GM12878 (cell line): ENCODE measurements around the gene NPHP1. TPM values are rescaled to one million over a fixed set of nuclear protein-coding genes. Genes with fewer than 3 reads are reported as not detected.

Experiments used
- BHLHE40 ChIP-seq, 2 experiments: fragments of 450-650 bp in 1 of 2; IDR thresholded peaks; 2 replicates each; pipeline ENCODE4 v1.6.1; 2011 to 2017; ENCODE audit warnings: low read depth in 2 of 2, borderline replicate concordance in 1 of 2, improper control_type of control experiment in 1 of 2, low read length in 1 of 2, mild to moderate bottlenecking in 1 of 2
- BMI1 ChIP-seq: fragments of 450-650 bp; IDR thresholded peaks from 2 replicates; pipeline ENCODE4 v1.6.1; 2016; ENCODE audit warnings: mild to moderate bottlenecking, moderate library complexity, borderline replicate concordance
- CREM ChIP-seq: IDR thresholded peaks from 2 replicates; pipeline ENCODE4 v1.6.1; 2014; ENCODE audit warnings: antibody characterized with exemption, low read depth
- CTCF ChIP-seq, 3 experiments: IDR thresholded peaks in 2 of 3; conservative IDR thresholded peaks in 1 of 3; 2 replicates each; pipeline ENCODE4 v1.5.1; 2011; ENCODE audit warnings: low read depth in 3 of 3, low read length in 3 of 3, mild to moderate bottlenecking in 3 of 3, control low read depth in 2 of 3, moderate library complexity in 2 of 3, inconsistent platforms in 1 of 3, mixed read lengths in 1 of 3; ENCODE audit not compliant: control insufficient read depth in 2 of 3, insufficient read depth in 1 of 3; ENCODE audit errors: extremely low read depth in 1 of 3
- GATAD2B ChIP-seq: fragments of 450-650 bp; conservative IDR thresholded peaks from 2 replicates; pipeline ENCODE4 v1.6.1; 2017; ENCODE audit warnings: low read depth, mild to moderate bottlenecking, moderate library complexity
- HDGF ChIP-seq: fragments of 450-650 bp; IDR thresholded peaks from 2 replicates; pipeline ENCODE4 v1.6.1; 2016; ENCODE audit warnings: antibody characterized with exemption
- IRF4 ChIP-seq: IDR thresholded peaks from 2 replicates; pipeline ENCODE4 v1.6.1; 2011; ENCODE audit warnings: low read depth, low read length
- LARP7 ChIP-seq: fragments of 450-650 bp; IDR thresholded peaks from 2 replicates; pipeline ENCODE4 v1.6.1; 2017; ENCODE audit warnings: mild to moderate bottlenecking
- NR2C2 ChIP-seq: IDR thresholded peaks from 2 replicates; pipeline ENCODE4 v1.6.1; 2011; ENCODE audit warnings: borderline replicate concordance, low read depth; ENCODE audit not compliant: control insufficient read depth, insufficient read length
- PKNOX1 ChIP-seq: fragments of 450-650 bp; IDR thresholded peaks from 2 replicates; pipeline ENCODE4 v1.6.1; 2016; ENCODE audit warnings: mild to moderate bottlenecking
- POLR2A ChIP-seq: IDR thresholded peaks from 2 replicates; pipeline ENCODE4 v1.6.1; 2011; ENCODE audit warnings: low read depth, mild to moderate bottlenecking, low read length
- POLR2AphosphoS5 ChIP-seq: IDR thresholded peaks from 2 replicates; pipeline ENCODE4 v1.6.1; 2011; ENCODE audit warnings: mild to moderate bottlenecking, low read length, inconsistent platforms
- RB1 ChIP-seq: fragments of 450-650 bp; formaldehyde crosslinking; IDR thresholded peaks from 2 replicates; pipeline ENCODE4 v1.6.1; 2017; ENCODE audit warnings: mild to moderate bottlenecking, borderline replicate concordance
- SIN3A ChIP-seq: IDR thresholded peaks from 2 replicates; pipeline ENCODE4 v1.6.1; 2012; ENCODE audit warnings: low read depth, low read length, improper control_type of control experiment
- SIX5 ChIP-seq: IDR thresholded peaks from 2 replicates; pipeline ENCODE4 v1.6.1; 2011; ENCODE audit warnings: mild to moderate bottlenecking, low read depth, low read length, moderate library complexity; ENCODE audit not compliant: severe bottlenecking
- SMC3 ChIP-seq: IDR thresholded peaks from 2 replicates; pipeline ENCODE4 v1.6.1; 2011; ENCODE audit warnings: low read length, improper control_type of control experiment, borderline replicate concordance
- SREBF1 ChIP-seq: IDR thresholded peaks from 2 replicates; pipeline ENCODE4 v1.6.1; 2012; ENCODE audit warnings: mild to moderate bottlenecking, low read length
- TAF1 ChIP-seq: IDR thresholded peaks from 2 replicates; pipeline ENCODE4 v1.6.1; 2011; ENCODE audit warnings: mild to moderate bottlenecking, low read depth, low read length, borderline replicate concordance
- ZBTB11 ChIP-seq: fragments of 450-650 bp; formaldehyde crosslinking; IDR thresholded peaks from 2 replicates; pipeline ENCODE4 v1.5.0; 2022; ENCODE audit warnings: mild to moderate bottlenecking, missing genetic modification characterization
- ZNF207 ChIP-seq: fragments of 450-650 bp; IDR thresholded peaks from 2 replicates; pipeline ENCODE4 v1.6.1; 2014; ENCODE audit warnings: antibody characterized with exemption, mild to moderate bottlenecking, borderline replicate concordance
- ZNF622 ChIP-seq: fragments of 450-650 bp; IDR thresholded peaks from 2 replicates; pipeline ENCODE4 v1.6.1; 2017; ENCODE audit warnings: mild to moderate bottlenecking, inconsistent platforms
- polyA plus RNA-seq, 11 experiments: library from polyadenylated mRNA; depleted of rRNA in 4 of 11; unstranded in 6 of 11; stranded (reverse) in 5 of 11; fragments of >200 nt; fragmentation: Nextera tagmentation in 4 of 11; fragmentation: Illumina TruSeq in 1 of 11; extraction: Ambion mirVana in 4 of 11; extraction: Trizol in 1 of 11; gene quantifications; 1 replicate in 1 of 11; 2 replicates in 10 of 11; pipeline versions ENCODE4 v1.2.1 to v1.2.3, GENCODE V29; 2011 to 2016; ENCODE audit warnings: inconsistent platforms in 2 of 11, missing spikeins in 2 of 11, low read depth in 1 of 11
- total RNA-seq, 4 experiments: library from RNA; depleted of rRNA in 3 of 4; stranded (reverse); fragments of >200 nt in 3 of 4; fragmentation: Illumina TruSeq in 1 of 4; extraction: Trizol in 1 of 4; gene quantifications; 2 replicates each; pipeline versions ENCODE4 v1.2.1 to v1.2.3, GENCODE V29; 2013 to 2021

NPHP1 gene
- total and polyA plus RNA-seq, 10 of the 15 experiments (the other 5 are each of a cell fraction or from before 2014, with no cell fraction given): 0.23 to 3.5 (median 1.2) TPM

- TF ChIP-seq ZBTB11 (no peak), NR2C2 (no peak), ZNF622 (no peak), SIN3A (peak; percentile 84; the same call in 1 of the 2 replicates), IRF4 (0 out of 2 replicates have a peak, but pooled peaks have one; percentile 50), CREM (peak; percentile 99), CTCF (IDR thresholded peaks at IDR 0.05 in 2 of 3, conservative IDR thresholded peaks at IDR 0.05 in 1 of 3; ENCODE audit: control insufficient read depth in 2 of 3, extremely low read depth in 1 of 3, insufficient read depth in 1 of 3, low read depth in 3 of 3, low read length in 3 of 3) (no peak), HDGF (0 out of 2 replicates have a peak, but pooled peaks have one; percentile 41), POLR2A (peak; percentile 82), LARP7 (peak; percentile 77; the same call in 1 of the 2 replicates), POLR2AphosphoS5 (peak; percentile 65; the same call in 1 of the 2 replicates), BMI1 (peak; percentile 94), SMC3 (no peak), SIX5 (peak; percentile 48), GATAD2B (0 out of 2 replicates have a peak, but pooled peaks have one; percentile 26), RB1 (peak; percentile 56; the same call in 1 of the 2 replicates), TAF1 (peak; percentile 43; the same call in 1 of the 2 replicates), BHLHE40 (IDR thresholded peaks at IDR 0.05; ENCODE audit: borderline replicate concordance in 1 of 2, low read depth in 2 of 2, low read length in 1 of 2) (peak in 1 of 2 experiments; percentile 34; a peak in 1 of 4 replicates), PKNOX1 (no peak), ZNF207 (peak; percentile 87; the same call in 1 of the 2 replicates), SREBF1 (no peak)
Observed at GRCh38 chr2:110204408-110205385, at the start of gene NPHP1 (continued).
